HepG2 (cell line): ENCODE results near the gene PARS2.

Source experiments
- NR2F6 ChIP-seq, 2 experiments: IDR thresholded peaks; 2 replicates each; pipeline ENCODE4 v1.6.1; 2016; ENCODE audit warnings: antibody characterized with exemption in 1 of 2, mild to moderate bottlenecking in 1 of 2
- STAG1 ChIP-seq: sonication (generic); formaldehyde crosslinking; IDR thresholded peaks from 2 replicates; pipeline ENCODE4 v1.4.0; 2020; ENCODE audit warnings: missing genetic modification reagents
- TBX3 ChIP-seq: fragments of 450-650 bp; IDR thresholded peaks from 2 replicates; pipeline ENCODE4 v1.6.1; 2017; ENCODE audit warnings: antibody characterized with exemption, mild to moderate bottlenecking, inconsistent platforms, borderline replicate concordance
- ZNF282 ChIP-seq: fragments of 450-650 bp; IDR thresholded peaks from 2 replicates; pipeline ENCODE4 v1.6.1; 2018; ENCODE audit not compliant: partially characterized antibody
- ZSCAN30 ChIP-seq: sonication (generic); formaldehyde crosslinking; IDR thresholded peaks from 2 replicates; pipeline ENCODE4 v1.5.0; 2020; ENCODE audit warnings: mild to moderate bottlenecking, missing genetic modification reagents
- TF ChIP-seq, protein P1 (sequence below): sonication (generic); formaldehyde crosslinking; IDR thresholded peaks from 2 replicates; pipeline ENCODE4 v1.5.0; 2020; ENCODE audit warnings: mild to moderate bottlenecking, missing genetic modification reagents, moderate library complexity

DNA sequence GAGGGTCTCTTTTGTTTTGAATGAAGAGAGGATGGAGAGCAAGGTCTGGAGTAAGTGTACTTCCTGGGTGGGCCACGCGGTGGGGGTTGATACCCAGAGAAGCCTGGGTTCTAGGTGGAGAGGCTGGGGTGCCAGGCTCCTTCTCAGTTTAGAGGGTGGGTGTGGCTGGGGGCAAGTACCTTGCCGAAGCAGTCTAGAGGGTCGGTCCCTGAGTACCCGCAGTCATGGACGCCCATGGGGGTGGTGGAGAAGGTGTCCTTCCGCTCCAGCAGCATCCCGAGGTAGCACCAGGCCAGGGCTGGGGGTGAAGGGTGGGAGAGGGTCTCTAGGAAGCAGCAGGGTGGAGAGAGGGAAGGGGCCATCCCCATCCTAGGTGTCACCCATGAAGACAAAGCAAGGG, 22.5 kb upstream of the PARS2 start:
- no peak for TF ChIP-seq ZNF282
- no peak for TF ChIP-seq NR2F6 (IDR thresholded peaks at IDR 0.05)
- no peak for TF ChIP-seq NR2F6 (CRISPR knock-in tag; IDR thresholded peaks at IDR 0.05)
- no peak for TF ChIP-seq STAG1 (CRISPR knock-in tag)
- TF ChIP-seq ZSCAN30 (CRISPR knock-in tag), result no peak
- TF ChIP-seq, protein P1, sequence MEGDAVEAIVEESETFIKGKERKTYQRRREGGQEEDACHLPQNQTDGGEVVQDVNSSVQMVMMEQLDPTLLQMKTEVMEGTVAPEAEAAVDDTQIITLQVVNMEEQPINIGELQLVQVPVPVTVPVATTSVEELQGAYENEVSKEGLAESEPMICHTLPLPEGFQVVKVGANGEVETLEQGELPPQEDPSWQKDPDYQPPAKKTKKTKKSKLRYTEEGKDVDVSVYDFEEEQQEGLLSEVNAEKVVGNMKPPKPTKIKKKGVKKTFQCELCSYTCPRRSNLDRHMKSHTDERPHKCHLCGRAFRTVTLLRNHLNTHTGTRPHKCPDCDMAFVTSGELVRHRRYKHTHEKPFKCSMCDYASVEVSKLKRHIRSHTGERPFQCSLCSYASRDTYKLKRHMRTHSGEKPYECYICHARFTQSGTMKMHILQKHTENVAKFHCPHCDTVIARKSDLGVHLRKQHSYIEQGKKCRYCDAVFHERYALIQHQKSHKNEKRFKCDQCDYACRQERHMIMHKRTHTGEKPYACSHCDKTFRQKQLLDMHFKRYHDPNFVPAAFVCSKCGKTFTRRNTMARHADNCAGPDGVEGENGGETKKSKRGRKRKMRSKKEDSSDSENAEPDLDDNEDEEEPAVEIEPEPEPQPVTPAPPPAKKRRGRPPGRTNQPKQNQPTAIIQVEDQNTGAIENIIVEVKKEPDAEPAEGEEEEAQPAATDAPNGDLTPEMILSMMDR, result no peak
- TF ChIP-seq TBX3, result no peak
